LHCN-M2 (cell line): ENCODE data around the gene NCR1. TPM values are rescaled to one million over a fixed set of nuclear protein-coding genes. Genes with fewer than 3 reads are reported as not detected.

Experiments used
- total RNA-seq: library from RNA; depleted of rRNA; stranded (reverse); fragments of >200 nt; gene quantifications from 2 replicates; pipeline ENCODE4 v1.2.3, GENCODE V29; 2014; rRNA removed

Gene NCR1
- total RNA-seq, 1 experiment from 2014 or later: not detected

Other genes starting within 250 kb of the NCR1 start
- not detected in 2 replicates for gene LILRB4, start 243.2 kb upstream of the NCR1 start, total RNA-seq
- not detected in 2 replicates for gene KIR3DL3, start 181.7 kb upstream of the NCR1 start, total RNA-seq
- not detected in 2 replicates for gene KIR2DL3, start 167.6 kb upstream of the NCR1 start, total RNA-seq
- gene KIR2DL1, start 136.4 kb upstream of the NCR1 start, total RNA-seq: not detected in 2 replicates
- gene KIR2DL4, start 102.5 kb upstream of the NCR1 start, total RNA-seq: not detected in 2 replicates
- gene KIR3DL1, start 89.7 kb upstream of the NCR1 start, total RNA-seq: not detected in 2 replicates
- gene KIR2DS4, start 73.5 kb upstream of the NCR1 start, total RNA-seq: not detected in 2 replicates
- gene KIR3DL2, start 55.7 kb upstream of the NCR1 start, total RNA-seq: not detected in 2 replicates
- gene FCAR, start 31.9 kb upstream of the NCR1 start, total RNA-seq: not detected in 2 replicates
- not detected in 2 replicates for gene NLRP7, start 41.4 kb downstream of the NCR1 start, total RNA-seq
- gene NLRP2, start 60.2 kb downstream of the NCR1 start, total RNA-seq: not detected in 2 replicates
- gene GP6, start 132.1 kb downstream of the NCR1 start, total RNA-seq: not detected in 2 replicates
- gene RDH13, start 157.0 kb downstream of the NCR1 start, total RNA-seq: 6.5 and 8.7 TPM in 2 replicates
- gene EPS8L1, start 169.7 kb downstream of the NCR1 start, total RNA-seq: 2.0 and 2.2 TPM in 2 replicates
- gene PPP1R12C, start 211.5 kb downstream of the NCR1 start, total RNA-seq: 78.0 and 90.4 TPM in 2 replicates
- gene TNNT1, start 243.1 kb downstream of the NCR1 start, total RNA-seq: 52.6 and 73.4 TPM in 2 replicates